ENCODE data around the gene HOXC4.
"Not testable (repeated sequence)": the region's sequence is repeated elsewhere in the genome, so short reads cannot be mapped to it uniquely, and the experiment has no call there.

DNA sequence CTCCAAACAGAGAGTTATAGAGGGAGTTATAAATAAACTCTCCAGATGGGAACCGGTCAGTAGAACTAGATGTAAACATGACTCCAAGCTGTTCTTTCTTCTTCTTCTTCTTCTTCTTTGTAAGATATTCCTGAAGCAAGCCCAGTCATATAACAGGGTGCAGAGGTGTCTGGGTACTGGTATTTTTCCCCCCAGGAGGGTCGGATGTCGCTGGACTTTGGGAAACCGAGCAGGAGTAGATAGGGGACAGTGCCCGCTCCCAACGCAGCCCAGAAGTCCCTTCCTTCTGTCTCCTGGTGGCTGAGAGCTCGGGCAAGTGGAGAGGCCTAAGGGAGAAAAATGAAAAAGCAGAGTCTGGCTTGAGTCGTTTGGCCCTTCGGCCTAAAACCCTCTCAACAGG, 25.5 kb downstream of the HOXC4 start:
- TF ChIP-seq, protein P1, sequence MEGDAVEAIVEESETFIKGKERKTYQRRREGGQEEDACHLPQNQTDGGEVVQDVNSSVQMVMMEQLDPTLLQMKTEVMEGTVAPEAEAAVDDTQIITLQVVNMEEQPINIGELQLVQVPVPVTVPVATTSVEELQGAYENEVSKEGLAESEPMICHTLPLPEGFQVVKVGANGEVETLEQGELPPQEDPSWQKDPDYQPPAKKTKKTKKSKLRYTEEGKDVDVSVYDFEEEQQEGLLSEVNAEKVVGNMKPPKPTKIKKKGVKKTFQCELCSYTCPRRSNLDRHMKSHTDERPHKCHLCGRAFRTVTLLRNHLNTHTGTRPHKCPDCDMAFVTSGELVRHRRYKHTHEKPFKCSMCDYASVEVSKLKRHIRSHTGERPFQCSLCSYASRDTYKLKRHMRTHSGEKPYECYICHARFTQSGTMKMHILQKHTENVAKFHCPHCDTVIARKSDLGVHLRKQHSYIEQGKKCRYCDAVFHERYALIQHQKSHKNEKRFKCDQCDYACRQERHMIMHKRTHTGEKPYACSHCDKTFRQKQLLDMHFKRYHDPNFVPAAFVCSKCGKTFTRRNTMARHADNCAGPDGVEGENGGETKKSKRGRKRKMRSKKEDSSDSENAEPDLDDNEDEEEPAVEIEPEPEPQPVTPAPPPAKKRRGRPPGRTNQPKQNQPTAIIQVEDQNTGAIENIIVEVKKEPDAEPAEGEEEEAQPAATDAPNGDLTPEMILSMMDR (IDR thresholded peaks at IDR 0.05), result not testable (repeated sequence)
- not testable (repeated sequence) for TF ChIP-seq POLR2A (IDR thresholded peaks at IDR 0.05)
